ENCODE measurements around the gene CYFIP1. TPM values are rescaled to one million over a fixed set of nuclear protein-coding genes. Genes with fewer than 3 reads are reported as not detected.

The CYFIP1 gene
- total and polyA plus RNA-seq, 2 of the 8 experiments (the other 6 are each of a cell fraction or from before 2014, with no cell fraction given): 38.6 to 81.7 TPM

DNA sequence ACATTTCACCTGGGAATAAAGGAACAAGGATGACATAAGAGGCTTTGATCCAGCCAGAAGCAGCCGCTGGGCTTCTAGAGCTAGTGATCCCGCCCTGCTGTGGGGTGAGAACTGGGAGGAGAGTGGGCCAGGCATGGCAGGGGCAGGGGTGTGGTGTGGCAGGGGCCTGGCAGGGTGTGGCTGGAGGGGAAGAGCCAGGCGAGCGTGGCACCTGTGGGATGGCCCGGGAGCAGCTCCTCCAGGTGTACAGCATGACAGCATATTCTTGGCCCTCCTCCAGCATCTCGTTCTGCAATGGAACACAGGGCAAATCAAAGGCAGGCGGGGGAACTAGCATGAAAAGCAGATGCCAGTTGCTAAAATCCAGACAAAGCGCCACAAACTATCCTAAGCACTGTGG, 35.5 kb downstream of the CYFIP1 start:
- H2BK120ac ChIP-seq (replicated peaks; ENCODE audit: low read depth, low read length): no peak overlapping the region
- H2BK15ac ChIP-seq (ENCODE audit: low read length): no peak overlapping the region
- H3K4me2 ChIP-seq (ENCODE audit: insufficient read depth in 1 of 2, low read depth in 2 of 2, low read length in 2 of 2): no peak overlapping the region
- no peak overlapping the region for H2BK12ac ChIP-seq (ENCODE audit: low read depth, low read length)
- H3K23ac ChIP-seq (ENCODE audit: insufficient read length): no peak overlapping the region
- no peak overlapping the region for H3K9ac ChIP-seq (replicated peaks in 1 of 4; ENCODE audit: extremely low read depth in 1 of 4, low read depth in 3 of 4, low read length in 3 of 4)
- no peak overlapping the region for H2BK5ac ChIP-seq (ENCODE audit: low read depth, low read length)
- FAIRE-seq (no peak), DNase-seq (ENCODE audit: low read depth in 1 of 2, low spot score in 2 of 2) (no peak)
- H3K4me1 ChIP-seq (replicated peaks in 1 of 4; ENCODE audit: control insufficient read depth in 3 of 4, insufficient read depth in 4 of 4, low read length in 3 of 4): peaks cover 0 to 6% (median 2%) of the 10 kb centered on the region in 4 experiments; a peak in 2 of 7 replicates
- H3K79me2 ChIP-seq (ENCODE audit: control insufficient read depth in 1 of 2, insufficient read depth in 2 of 2, low read length in 2 of 2): peaks cover 0 to 10% of the 10 kb centered on the region in 2 experiments; a peak in 2 of 4 replicates
- H3K9me3 ChIP-seq (ENCODE audit: insufficient read depth in 2 of 2, low read depth in 1 of 2, low read length in 1 of 2): no peaks in the 10 kb centered on the region
- no peak overlapping the region for H2BK20ac ChIP-seq (ENCODE audit: low read length)
- H2AK5ac ChIP-seq (ENCODE audit: low read depth, low read length): no peak overlapping the region
- H2AFZ ChIP-seq (ENCODE audit: low read length): no peak overlapping the region
- no peak overlapping the region for H3K27ac ChIP-seq (ENCODE audit: low read depth, low read length)
- no peaks in the 10 kb centered on the region for H3K23me2 ChIP-seq (ENCODE audit: low read depth, low read length)
- H4K91ac ChIP-seq (replicated peaks; ENCODE audit: insufficient read length, low read length): no peak overlapping the region
- peaks cover 0 to 6% (median 2%) of the 10 kb centered on the region in 4 experiments; a peak in 2 of 8 replicates for H3K36me3 ChIP-seq (ENCODE audit: control insufficient read depth in 2 of 4, insufficient read depth in 4 of 4, low read length in 3 of 4)
- ChIA-PET CTCF (ENCODE audit: partially characterized antibody) (interaction anchor here (0.6 kb wide), 1 partner anchor 85 kb away, joined by 3 read pairs; no protein-coding TSS in a partner anchor), POLR2A (ENCODE audit: partially characterized antibody) (no interaction called here)
- H3K79me1 ChIP-seq (ENCODE audit: low read depth, low read length): no peaks in the 10 kb centered on the region
- no peak overlapping the region for H3K14ac ChIP-seq (ENCODE audit: insufficient read length)
- H3K4ac ChIP-seq (replicated peaks; ENCODE audit: insufficient read length, low read depth, low read length): no peak overlapping the region
- peaks cover 5 to 15% of the 10 kb centered on the region in 2 experiments for H4K20me1 ChIP-seq (replicated peaks in 1 of 2; ENCODE audit: control insufficient read depth in 1 of 2, insufficient read depth in 2 of 2, low read length in 2 of 2)
- H3K18ac ChIP-seq (ENCODE audit: extremely low read depth, low read length): no peak overlapping the region
- H4K8ac ChIP-seq (ENCODE audit: extremely low read depth, insufficient read depth, low read length): no peak overlapping the region
- H4K5ac ChIP-seq (ENCODE audit: insufficient read length, low read depth, low read length): no peak overlapping the region
- no peak for TF ChIP-seq HDAC2 (IDR thresholded peaks at IDR 0.05; ENCODE audit: borderline replicate concordance in 1 of 2, low read depth in 2 of 2, low read length in 2 of 2)
- TF ChIP-seq CBX8 (IDR thresholded peaks at IDR 0.05; ENCODE audit: borderline replicate concordance, low read depth, low read length): no peak
- no peak for TF ChIP-seq CTBP2 (IDR thresholded peaks at IDR 0.05; ENCODE audit: borderline replicate concordance, insufficient read depth, insufficient read length, low read length)
- TF ChIP-seq, protein P1, sequence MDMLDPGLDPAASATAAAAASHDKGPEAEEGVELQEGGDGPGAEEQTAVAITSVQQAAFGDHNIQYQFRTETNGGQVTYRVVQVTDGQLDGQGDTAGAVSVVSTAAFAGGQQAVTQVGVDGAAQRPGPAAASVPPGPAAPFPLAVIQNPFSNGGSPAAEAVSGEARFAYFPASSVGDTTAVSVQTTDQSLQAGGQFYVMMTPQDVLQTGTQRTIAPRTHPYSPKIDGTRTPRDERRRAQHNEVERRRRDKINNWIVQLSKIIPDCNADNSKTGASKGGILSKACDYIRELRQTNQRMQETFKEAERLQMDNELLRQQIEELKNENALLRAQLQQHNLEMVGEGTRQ (IDR thresholded peaks at IDR 0.05; ENCODE audit: low read length): no peak
- no peak for TF ChIP-seq SUZ12 (IDR thresholded peaks at IDR 0.05; ENCODE audit: low read length)
- no peak for TF ChIP-seq SIX5 (IDR thresholded peaks at IDR 0.05; ENCODE audit: low read depth, low read length)
- no peak for TF ChIP-seq YY1 (IDR thresholded peaks at IDR 0.05; ENCODE audit: low read depth, low read length)
- no peak for TF ChIP-seq TAF1 (IDR thresholded peaks at IDR 0.05; ENCODE audit: low read depth, low read length)
- TF ChIP-seq BACH1 (IDR thresholded peaks at IDR 0.05; ENCODE audit: low read length): no peak
- H3K27me3 ChIP-seq (replicated peaks in 1 of 4; ENCODE audit: control insufficient read depth in 3 of 4, extremely low read depth in 1 of 4, insufficient read depth in 3 of 4, low read length in 3 of 4): no peaks in the 10 kb centered on the region
- no peak overlapping the region for H3K56ac ChIP-seq (replicated peaks; ENCODE audit: insufficient read length, low read depth, low read length)
- H3K4me3 ChIP-seq (ENCODE audit: extremely low read depth in 1 of 4, insufficient read depth in 2 of 4, low read depth in 3 of 4, low read length in 4 of 4): no peak overlapping the region
- WGBS, 2 experiments (ENCODE audit: extremely low coverage in 1 of 2, insufficient coverage in 1 of 2, insufficient read length in 1 of 2, insufficient replicate concordance in 2 of 2, low coverage in 1 of 2, low lambda C conversion rate in 2 of 2, missing lambda C conversion rate in 1 of 2): 96% methylated on average over 8 of the region's 8 CpGs; no CpG with 5 or more reads in 1 of the 2 experiments

Measured in H1 (cell line).